GM18870 (cell line): ENCODE results near the gene CDCA5.
"Not testable (repeated sequence)": the region's sequence is repeated elsewhere in the genome, so short reads cannot be mapped to it uniquely, and the experiment has no call there.

Experiments
- ATAC-seq: cut with Tn5 transposase; IDR thresholded peaks from one replicate; pipeline ENCODE4 v1.9.1; 2021; ENCODE audit warnings: moderate library complexity; ENCODE audit not compliant: unreplicated experiment

Gene CDCA5

GRCh38 chr11:65119670-65119995, 35.8 kb upstream of the CDCA5 start:
- no peak for ATAC-seq

- ATAC-seq = not testable (repeated sequence)
Measured at GRCh38 chr11:65118891-65119669, 35.2 kb upstream of the CDCA5 start.

GRCh38 chr11:65118097-65118837, 34.4 kb upstream of the CDCA5 start:
- ATAC-seq = no peak

- ATAC-seq = peak; percentile 60
Measured at GRCh38 chr11:65117206-65118096, 33.6 kb upstream of the CDCA5 start, which contains the start of gene ZNHIT2. ZNHIT2 (minus strand) TSS chr11:65117701; CDS start chr11:65117653, 48 bp downstream.

- no peak for ATAC-seq
Measured at GRCh38 chr11:65116370-65117205, 32.7 kb upstream of the CDCA5 start.

- ATAC-seq = no peak
Measured at GRCh38 chr11:65115361-65116082, 31.7 kb upstream of the CDCA5 start.

DNA sequence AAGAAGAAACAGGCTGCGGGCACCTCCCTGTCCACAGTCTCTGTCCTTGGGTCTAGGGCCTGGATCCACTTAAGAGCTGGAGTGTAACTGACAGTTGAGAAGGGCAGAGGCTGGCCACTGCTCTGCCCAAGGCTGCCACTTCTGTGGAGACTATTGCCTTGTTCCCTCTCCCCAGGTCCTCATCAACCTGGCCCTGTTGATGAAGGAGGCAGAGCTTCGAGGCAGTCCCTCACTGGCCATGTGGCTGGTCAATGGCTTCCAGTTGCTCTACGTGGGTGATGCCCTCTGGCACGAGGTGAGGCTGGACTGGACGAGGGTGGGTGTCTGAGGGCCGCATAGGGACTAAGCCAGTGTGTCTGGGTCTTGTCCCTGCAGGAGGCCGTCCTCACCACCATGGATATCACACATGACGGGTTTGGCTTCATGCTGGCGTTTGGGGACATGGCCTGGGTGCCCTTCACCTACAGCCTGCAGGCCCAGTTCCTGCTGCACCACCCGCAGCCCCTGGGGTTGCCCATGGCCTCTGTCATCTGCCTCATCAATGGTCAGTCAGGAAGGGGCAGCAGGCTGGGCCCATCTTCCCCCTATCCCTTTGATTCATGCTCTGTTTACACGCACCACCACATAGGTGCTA, 30.8 kb upstream of the CDCA5 start:
- ATAC-seq = no peak

DNA sequence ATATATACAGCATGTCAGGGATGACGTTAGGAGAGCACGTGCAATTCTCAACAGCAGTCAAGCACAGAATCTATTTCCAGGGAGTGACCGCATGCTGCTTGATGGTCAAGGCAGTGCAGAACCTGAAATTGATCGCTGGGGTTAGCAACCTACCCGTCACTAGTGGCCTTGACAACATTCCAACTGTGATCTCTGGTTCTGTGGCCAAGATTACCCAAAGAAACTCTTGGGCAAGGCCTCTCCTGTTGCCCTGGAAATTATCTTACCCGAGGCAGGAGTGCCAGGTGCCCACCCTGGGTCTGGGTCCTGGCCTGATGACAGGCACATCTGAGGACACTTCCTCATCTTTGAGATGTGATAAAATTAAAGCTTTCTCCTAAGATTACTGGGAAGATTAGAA, 30.0 kb upstream of the CDCA5 start:
- no peak for ATAC-seq

DNA sequence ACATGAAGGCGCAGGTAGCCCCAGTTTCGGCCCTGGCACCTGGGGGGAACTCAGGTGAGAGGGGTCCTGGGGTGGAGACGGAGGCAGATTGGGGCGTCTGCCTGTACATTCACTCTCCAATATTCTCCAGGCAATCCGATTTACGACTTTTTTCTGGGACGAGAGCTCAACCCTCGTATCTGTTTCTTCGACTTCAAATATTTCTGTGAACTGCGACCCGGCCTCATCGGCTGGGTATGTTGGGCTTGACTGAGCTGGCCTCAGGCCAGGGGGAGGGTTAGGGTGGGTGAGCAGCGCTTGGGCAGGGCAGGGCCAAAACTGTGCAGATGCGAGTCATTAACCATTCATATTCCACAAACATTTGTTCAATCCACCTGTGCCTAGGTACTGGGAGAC, 29.5 kb upstream of the CDCA5 start:
- ATAC-seq = no peak

GRCh38 chr11:65112546-65113360, 28.9 kb upstream of the CDCA5 start:
- ATAC-seq = no peak

DNA sequence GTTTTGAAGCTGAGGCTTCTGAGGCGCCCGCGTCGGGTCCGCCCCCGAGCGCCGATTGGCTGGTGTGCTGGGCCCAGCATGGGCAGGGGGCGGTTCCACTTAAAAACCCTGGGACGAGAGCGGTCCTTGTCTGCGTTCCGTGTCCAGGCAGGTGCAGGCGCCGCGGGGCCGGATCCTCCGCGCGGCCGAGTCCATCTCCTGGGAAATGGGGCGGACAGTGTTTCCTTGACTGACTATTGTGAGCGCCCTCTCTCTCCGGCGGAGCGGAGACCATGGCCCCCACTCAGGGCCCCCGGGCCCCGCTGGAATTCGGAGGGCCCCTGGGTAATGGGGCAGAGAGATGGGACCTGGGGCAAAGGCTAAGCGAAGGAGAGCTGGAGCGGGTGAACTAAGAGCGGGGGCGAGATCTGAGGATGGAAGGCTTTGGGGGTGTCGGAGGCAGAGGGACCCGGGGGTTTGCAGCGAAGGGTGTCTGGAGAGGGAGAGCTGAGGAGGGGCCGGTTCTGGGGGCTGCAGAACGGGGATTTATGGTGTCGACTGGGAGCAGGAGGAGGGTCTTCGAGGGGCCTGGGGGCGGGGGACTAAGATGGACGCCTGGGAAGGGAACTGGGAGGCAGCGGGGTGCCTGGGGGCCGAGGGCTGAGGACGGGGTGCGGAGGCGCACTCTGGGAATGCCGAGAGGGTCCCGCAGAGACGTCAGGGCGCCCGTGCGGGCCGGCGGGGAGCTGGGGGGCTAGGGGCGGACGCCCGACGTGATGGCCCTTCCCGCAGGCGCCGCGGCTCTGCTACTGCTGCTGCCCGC, 28.1 kb upstream of the CDCA5 start, which contains the start of gene TM7SF2:
Gene TM7SF2 (plus strand): TSS at position 129 of the 802 bp plus-strand sequence. CDS start 144 bp downstream, at position 273.
- peak; percentile 44 for ATAC-seq

DNA sequence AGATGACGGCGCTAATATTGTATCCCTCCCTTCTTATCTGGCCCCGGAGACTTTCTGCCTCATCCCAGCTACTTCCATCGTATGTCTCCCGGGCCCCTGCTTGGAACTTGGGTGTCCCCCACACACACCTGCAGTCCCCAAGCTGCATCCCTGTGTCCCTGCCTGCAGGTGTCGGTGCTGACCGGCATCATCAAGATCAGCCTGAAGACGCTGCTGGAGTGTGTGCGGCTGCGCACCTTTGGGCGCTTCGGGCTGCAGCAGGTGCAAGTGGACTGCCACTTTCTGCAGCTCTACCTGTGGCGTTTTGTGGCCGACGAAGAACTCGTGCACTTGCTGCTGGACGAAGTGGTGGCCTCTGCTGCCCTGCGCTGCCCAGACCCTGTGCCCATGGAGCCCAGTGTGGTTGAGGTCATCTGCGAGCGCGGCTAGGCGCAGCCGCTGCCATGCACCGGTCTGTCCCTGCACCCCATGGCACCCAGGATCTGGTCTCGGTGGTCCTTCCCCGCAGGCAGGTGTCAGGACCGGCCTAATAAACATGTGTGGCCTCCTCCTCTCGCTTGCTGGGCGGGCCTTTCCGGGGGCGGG, 27.4 kb upstream of the CDCA5 start:
- ATAC-seq = no peak

GRCh38 chr11:65110354-65110861, 26.6 kb upstream of the CDCA5 start:
- no peak for ATAC-seq

- ATAC-seq = no peak
Measured at GRCh38 chr11:65109231-65110198, 25.7 kb upstream of the CDCA5 start.

GRCh38 chr11:65108469-65109123, 24.8 kb upstream of the CDCA5 start:
- ATAC-seq = no peak
